HepG2 (cell line): ENCODE data around the gene SLC9A5. TPM values are rescaled to one million over a fixed set of nuclear protein-coding genes. Genes with fewer than 3 reads are reported as not detected.

Source experiments
- ATAC-seq: fragments of 200-7000 bp; cut with Tn5 transposase; 3 replicates; pipeline ENCODE4 v1.9.1; 2020; ENCODE audit warnings: mild to moderate bottlenecking, moderate library complexity
- BruUV-seq: library from RNA; stranded (reverse); fragments of 400-500 nt; replicated peaks from 2 replicates; lab custom pipeline; 2021; lab: Mats Ljungman, UMichigan
- CTCF ChIA-PET: fragments of 300-600 bp; formaldehyde crosslinking; extraction: SDS; loops from one replicate; lab custom pipeline; 2021; ENCODE audit warnings: low total read pairs, inconsistent platforms, low intra/inter-chr PET ratio; lab: Yijun Ruan, JAX
- POLR2A ChIA-PET: fragments of 350-600 bp; sonication (Branson Sonifier 250); formaldehyde crosslinking; loops from one replicate; lab custom pipeline; 2020; ENCODE audit warnings: antibody characterized with exemption, inconsistent platforms; lab: Yijun Ruan, JAX
- DNase-seq: peaks from one replicate; pipeline ENCODE4 v3.0.0-alpha.2; 2015; ENCODE audit warnings: low spot score
- FAIRE-seq: peaks from 3 replicates; lab custom pipeline; 2011; peaks lifted over from hg19 to GRCh38; lab: Jason Lieb, UNC
- H2AFZ ChIP-seq: one replicate; pipeline ENCODE4 v1.6.1; 2011; ENCODE audit warnings: low read length, inconsistent platforms
- H3K27ac ChIP-seq: fragments of 300-600 bp; 3 replicates; pipeline ENCODE4 v1.8.0; 2011; ENCODE audit warnings: mixed run types, mild to moderate bottlenecking, mixed read lengths, low read length, inconsistent platforms; ENCODE audit not compliant: insufficient read depth; ENCODE audit errors: extremely low read length
- H3K27me3 ChIP-seq, 2 experiments: fragments of 200-600 bp in 1 of 2; 2 replicates in 1 of 2; 3 replicates in 1 of 2; pipeline versions ENCODE4 v1.6.0 to v1.8.0; 2011; ENCODE audit warnings: low read length in 2 of 2, mild to moderate bottlenecking in 2 of 2, moderate library complexity in 2 of 2, inconsistent platforms in 1 of 2; ENCODE audit not compliant: insufficient read depth in 2 of 2, control insufficient read depth in 1 of 2
- H3K36me3 ChIP-seq, 2 experiments: fragments of 200-600 bp in 1 of 2; replicated peaks in 1 of 2; 2 replicates in 1 of 2; 3 replicates in 1 of 2; pipeline versions ENCODE4 v1.5.1 to v1.8.0; 2011; ENCODE audit warnings: low read length in 2 of 2, inconsistent platforms in 1 of 2; ENCODE audit not compliant: insufficient read depth in 2 of 2, control insufficient read depth in 1 of 2
- H3K4me1 ChIP-seq: 2 replicates; pipeline ENCODE4 v1.5.1; 2012; ENCODE audit warnings: low read length, inconsistent platforms; ENCODE audit not compliant: insufficient read depth
- H3K4me2 ChIP-seq: 2 replicates; pipeline ENCODE4 v1.6.0; 2011; ENCODE audit warnings: low read depth, low read length, inconsistent platforms
- H3K4me3 ChIP-seq, 3 experiments: fragments of 200-600 bp in 1 of 3; sonication (generic), shearing (Covaris generic) in 1 of 3; replicated peaks in 1 of 3; 2 replicates each; pipeline ENCODE4 v1.5.1; 2011 to 2016; ENCODE audit warnings: low read length in 3 of 3, inconsistent platforms in 2 of 3, low read depth in 2 of 3, mild to moderate bottlenecking in 2 of 3, control low read depth in 1 of 3, mixed read lengths in 1 of 3; ENCODE audit not compliant: insufficient read depth in 1 of 3
- H3K79me2 ChIP-seq: one replicate; pipeline ENCODE4 v1.6.1; 2011; ENCODE audit warnings: low read length, inconsistent platforms; ENCODE audit not compliant: insufficient read depth
- H3K9ac ChIP-seq: 2 replicates; pipeline ENCODE4 v1.6.0; 2011; ENCODE audit warnings: mild to moderate bottlenecking, low read depth, low read length, inconsistent platforms; ENCODE audit not compliant: insufficient read depth
- H3K9me3 ChIP-seq: 2 replicates; pipeline ENCODE4 v1.5.1; 2012; ENCODE audit warnings: mild to moderate bottlenecking, low read length
- H4K20me1 ChIP-seq: 2 replicates; pipeline ENCODE4 v1.6.0; 2011; ENCODE audit warnings: inconsistent platforms, mild to moderate bottlenecking, low read length, moderate library complexity; ENCODE audit not compliant: insufficient read depth
- AGO2 ChIP-seq: fragments of 200-400 bp; formaldehyde crosslinking; optimal IDR thresholded peaks from 2 replicates; pipeline ENCODE3; 2017; ENCODE audit warnings: mild to moderate bottlenecking, low read depth, low read length, moderate library complexity
- GABPB1 ChIP-seq: IDR thresholded peaks from 2 replicates; pipeline ENCODE4 v1.6.1; 2016; ENCODE audit warnings: mild to moderate bottlenecking, missing genetic modification reagents, moderate library complexity, missing compliant biosample characterization
- MLXIP ChIP-seq: sonication (generic); formaldehyde crosslinking; IDR thresholded peaks from 2 replicates; pipeline ENCODE4 v1.9.0; 2021; ENCODE audit warnings: missing genetic modification reagents, borderline replicate concordance
- RBFOX2 ChIP-seq: fragments of 200-400 bp; formaldehyde crosslinking; IDR thresholded peaks from 2 replicates; pipeline ENCODE4 v1.6.1; 2017; ENCODE audit warnings: low read depth, mild to moderate bottlenecking, low read length
- SMARCC2 ChIP-seq: fragments of 450-650 bp; IDR thresholded peaks from 2 replicates; pipeline ENCODE4 v1.6.1; 2017; ENCODE audit warnings: antibody characterized with exemption, mild to moderate bottlenecking
- SOX6 ChIP-seq, 2 experiments: fragments of 450-650 bp in 1 of 2; sonication (generic) in 1 of 2; formaldehyde crosslinking in 1 of 2; IDR thresholded peaks; 2 replicates each; pipeline versions ENCODE4 v1.4.0 to v1.6.1; 2017 to 2020; ENCODE audit warnings: antibody characterized with exemption in 1 of 2, mild to moderate bottlenecking in 1 of 2, missing genetic modification reagents in 1 of 2
- ZNF354B ChIP-seq: sonication (generic); formaldehyde crosslinking; IDR thresholded peaks from 2 replicates; pipeline ENCODE4 v1.8.0; 2022; ENCODE audit warnings: mild to moderate bottlenecking, missing genetic modification reagents
- WGBS: methylation state at CpG from one replicate; pipeline ENCODE4 v1.1.6; 2017; ENCODE audit warnings: low lambda C conversion rate; 5-methylcytosine and 5-hydroxymethylcytosine counted together
- in situ Hi-C: cut with HindIII; loops from 2 replicates; pipeline ENCODE4 v1.10.0; 2017; ENCODE audit warnings: low pct_unique_long_range_greater_than_20kb; ENCODE audit not compliant: extremely low pct_ligation_motif_present
- intact Hi-C: fragments of 100-400 bp; cut with micrococcal nuclease; formaldehyde crosslinking; loops from one replicate; pipeline ENCODE4 v1.10.0; 2022; ENCODE audit not compliant: unreplicated experiment
- polyA plus RNA-seq, 8 experiments: library from polyadenylated mRNA; depleted of rRNA in 3 of 8; stranded (reverse) in 7 of 8; unstranded in 1 of 8; fragments of >200 nt; fragmentation: Illumina TruSeq in 4 of 8; extraction: Trizol in 4 of 8; gene quantifications; 2 replicates each; pipeline versions ENCODE4 v1.2.1 to v1.2.3, GENCODE V29; 2011 to 2016; ENCODE audit warnings: low read depth in 4 of 8, missing spikeins in 1 of 8, mixed read lengths in 1 of 8; ENCODE audit not compliant: insufficient read depth in 1 of 8
- total RNA-seq, 5 experiments: library from RNA; depleted of rRNA; stranded (reverse); fragments of >200 nt; fragmentation: Illumina TruSeq; extraction: Trizol; gene quantifications; 2 replicates each; pipeline ENCODE4 v1.2.3, GENCODE V29; 2016; ENCODE audit warnings: low read depth in 1 of 5
- TF ChIP-seq, protein P1 (sequence below): sonication (generic); formaldehyde crosslinking; IDR thresholded peaks from 2 replicates; pipeline ENCODE4 v1.4.0; 2020; ENCODE audit warnings: missing genetic modification reagents
- TF ChIP-seq, protein P2 (sequence below): sonication (generic); formaldehyde crosslinking; IDR thresholded peaks from 2 replicates; pipeline ENCODE4 v1.9.0; 2022; ENCODE audit warnings: missing genetic modification reagents, mild to moderate bottlenecking, borderline replicate concordance

Gene SLC9A5
- total and polyA plus RNA-seq, 2 of the 13 experiments (the other 11 are each of a cell fraction or from before 2014, with no cell fraction given) = 0.58 to 1.4 TPM

DNA sequence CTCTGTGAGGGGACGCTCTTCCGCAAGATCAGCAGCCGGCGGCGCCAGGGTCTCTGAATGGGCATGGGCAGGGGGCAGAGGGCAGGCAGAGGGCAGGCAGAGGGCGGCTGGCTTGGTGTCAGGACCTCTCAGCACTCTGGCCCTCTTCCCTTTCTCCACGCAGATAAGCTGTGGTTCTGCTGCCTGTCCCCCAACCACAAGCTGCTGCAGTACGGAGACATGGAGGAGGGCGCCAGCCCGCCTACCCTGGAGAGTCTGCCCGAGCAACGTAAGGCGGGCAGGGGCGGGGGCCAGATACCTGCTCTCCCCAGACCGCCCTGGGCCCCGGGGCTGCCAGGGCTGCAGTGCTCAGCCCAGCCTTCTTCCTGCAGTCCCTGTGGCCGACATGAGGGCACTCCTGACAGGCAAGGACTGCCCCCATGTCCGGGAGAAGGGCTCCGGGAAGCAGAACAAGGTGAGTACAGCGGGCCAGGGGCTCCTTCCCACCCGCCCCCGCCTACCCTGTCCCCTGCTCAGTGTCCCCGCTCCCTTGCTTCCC lies 45.8 kb upstream of the SLC9A5 start:
- no peak overlapping the region for H3K9ac ChIP-seq
- no TSS peak for BruUV-seq
- H3K4me2 ChIP-seq = no peak overlapping the region
- CTCF ChIA-PET = no interaction called here
- no peak overlapping the region for H3K4me3 ChIP-seq
- intact Hi-C loops = no loop called here
- TF ChIP-seq AGO2 (peak; percentile 57), ZNF354B (no peak), SMARCC2 (no peak), SOX6 (IDR thresholded peaks at IDR 0.05) (no peak), SOX6 (CRISPR knock-in tag; IDR thresholded peaks at IDR 0.05) (no peak), RBFOX2 (peak; percentile 21; the same call in 1 of the 2 replicates), GABPB1 (CRISPR knock-in tag) (no peak), MLXIP (no peak)
- TF ChIP-seq, protein P1, sequence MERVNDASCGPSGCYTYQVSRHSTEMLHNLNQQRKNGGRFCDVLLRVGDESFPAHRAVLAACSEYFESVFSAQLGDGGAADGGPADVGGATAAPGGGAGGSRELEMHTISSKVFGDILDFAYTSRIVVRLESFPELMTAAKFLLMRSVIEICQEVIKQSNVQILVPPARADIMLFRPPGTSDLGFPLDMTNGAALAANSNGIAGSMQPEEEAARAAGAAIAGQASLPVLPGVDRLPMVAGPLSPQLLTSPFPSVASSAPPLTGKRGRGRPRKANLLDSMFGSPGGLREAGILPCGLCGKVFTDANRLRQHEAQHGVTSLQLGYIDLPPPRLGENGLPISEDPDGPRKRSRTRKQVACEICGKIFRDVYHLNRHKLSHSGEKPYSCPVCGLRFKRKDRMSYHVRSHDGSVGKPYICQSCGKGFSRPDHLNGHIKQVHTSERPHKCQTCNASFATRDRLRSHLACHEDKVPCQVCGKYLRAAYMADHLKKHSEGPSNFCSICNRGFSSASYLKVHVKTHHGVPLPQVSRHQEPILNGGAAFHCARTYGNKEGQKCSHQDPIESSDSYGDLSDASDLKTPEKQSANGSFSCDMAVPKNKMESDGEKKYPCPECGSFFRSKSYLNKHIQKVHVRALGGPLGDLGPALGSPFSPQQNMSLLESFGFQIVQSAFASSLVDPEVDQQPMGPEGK (CRISPR knock-in tag) = no peak
- TF ChIP-seq, protein P2, sequence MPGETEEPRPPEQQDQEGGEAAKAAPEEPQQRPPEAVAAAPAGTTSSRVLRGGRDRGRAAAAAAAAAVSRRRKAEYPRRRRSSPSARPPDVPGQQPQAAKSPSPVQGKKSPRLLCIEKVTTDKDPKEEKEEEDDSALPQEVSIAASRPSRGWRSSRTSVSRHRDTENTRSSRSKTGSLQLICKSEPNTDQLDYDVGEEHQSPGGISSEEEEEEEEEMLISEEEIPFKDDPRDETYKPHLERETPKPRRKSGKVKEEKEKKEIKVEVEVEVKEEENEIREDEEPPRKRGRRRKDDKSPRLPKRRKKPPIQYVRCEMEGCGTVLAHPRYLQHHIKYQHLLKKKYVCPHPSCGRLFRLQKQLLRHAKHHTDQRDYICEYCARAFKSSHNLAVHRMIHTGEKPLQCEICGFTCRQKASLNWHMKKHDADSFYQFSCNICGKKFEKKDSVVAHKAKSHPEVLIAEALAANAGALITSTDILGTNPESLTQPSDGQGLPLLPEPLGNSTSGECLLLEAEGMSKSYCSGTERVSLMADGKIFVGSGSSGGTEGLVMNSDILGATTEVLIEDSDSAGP (CRISPR knock-in tag) = 0 out of 2 replicates have a peak, but pooled peaks have one; percentile 15
- H3K79me2 ChIP-seq = no peaks in the 10 kb centered on the region
- POLR2A ChIA-PET = interaction anchor here (1.2 kb wide), 1 partner anchor 11 kb away, joined by 3 read pairs; the partner anchor contains the start of gene E2F4
- 96% methylated on average over 12 of the region's 23 CpGs for WGBS
- no peak overlapping the region for H3K27ac ChIP-seq
- peaks cover 30% of the 10 kb centered on the region for H3K4me1 ChIP-seq
- ATAC-seq (no peak), DNase-seq (no peak), FAIRE-seq (no peak)
- H3K36me3 ChIP-seq = peaks cover 29 to 38% of the 10 kb centered on the region in 2 experiments
- H2AFZ ChIP-seq = no peak overlapping the region
- H3K27me3 ChIP-seq = no peaks in the 10 kb centered on the region
- H4K20me1 ChIP-seq = no peaks in the 10 kb centered on the region
- in situ Hi-C loops = no loop called here
- no peaks in the 10 kb centered on the region for H3K9me3 ChIP-seq
